ENCODE results near the gene DOCK9.
"Not testable (repeated sequence)": the region's sequence is repeated elsewhere in the genome, so short reads cannot be mapped to it uniquely, and the experiment has no call there.

Gene DOCK9

GRCh38 chr13:98761126-98761985, 216.5 kb downstream of the DOCK9 start:
- no peak for DNase-seq

GRCh38 chr13:98755729-98756128, 222.1 kb downstream of the DOCK9 start:
- DNase-seq, result no peak

GRCh38 chr13:98755116-98755515, 222.7 kb downstream of the DOCK9 start:
- no peak for DNase-seq

- not testable (repeated sequence) for DNase-seq
Observed at GRCh38 chr13:98754468-98754867, 223.4 kb downstream of the DOCK9 start.

GRCh38 chr13:98752467-98753290, 225.2 kb downstream of the DOCK9 start, which contains the start of gene SLC15A1:
Gene SLC15A1 (minus strand): TSS chr13:98752672. CDS start chr13:98752598, 74 bp downstream.
- no peak for DNase-seq

GRCh38 chr13:98751861-98752466, 225.9 kb downstream of the DOCK9 start:
- no peak for DNase-seq

GRCh38 chr13:98751367-98751782, 226.5 kb downstream of the DOCK9 start:
- no peak for DNase-seq

- DNase-seq, result no peak
Observed at GRCh38 chr13:98749501-98749900, 228.4 kb downstream of the DOCK9 start.

- no peak for DNase-seq
Observed at GRCh38 chr13:98746968-98747367, 230.9 kb downstream of the DOCK9 start.
